Mucosa of stomach (tissue), 1 donor: ENCODE results near the gene TMEM97.

Experiments
- H3K27me3 ChIP-seq: one replicate; pipeline ENCODE4 v1.7.0; 2013; ENCODE audit warnings: mild to moderate bottlenecking, low read length; ENCODE audit not compliant: control insufficient read depth, insufficient read depth
- H3K36me3 ChIP-seq: one replicate; pipeline ENCODE4 v1.7.0; 2013; ENCODE audit warnings: low read length; ENCODE audit not compliant: control insufficient read depth, insufficient read depth
- H3K4me1 ChIP-seq: one replicate; pipeline ENCODE4 v1.7.0; 2013; ENCODE audit warnings: mild to moderate bottlenecking, low read length; ENCODE audit not compliant: control insufficient read depth, insufficient read depth
- H3K4me3 ChIP-seq: one replicate; pipeline ENCODE4 v1.7.0; 2013; ENCODE audit warnings: low read length
- H3K9ac ChIP-seq: one replicate; pipeline ENCODE4 v1.7.0; 2013; ENCODE audit warnings: mild to moderate bottlenecking, low read length, moderate library complexity
- H3K9me3 ChIP-seq: one replicate; pipeline ENCODE4 v1.7.0; 2013; ENCODE audit warnings: mild to moderate bottlenecking, low read length, moderate library complexity; ENCODE audit not compliant: control insufficient read depth
- donor health status: Pancreatic carcinoma.

The TMEM97 gene

DNA sequence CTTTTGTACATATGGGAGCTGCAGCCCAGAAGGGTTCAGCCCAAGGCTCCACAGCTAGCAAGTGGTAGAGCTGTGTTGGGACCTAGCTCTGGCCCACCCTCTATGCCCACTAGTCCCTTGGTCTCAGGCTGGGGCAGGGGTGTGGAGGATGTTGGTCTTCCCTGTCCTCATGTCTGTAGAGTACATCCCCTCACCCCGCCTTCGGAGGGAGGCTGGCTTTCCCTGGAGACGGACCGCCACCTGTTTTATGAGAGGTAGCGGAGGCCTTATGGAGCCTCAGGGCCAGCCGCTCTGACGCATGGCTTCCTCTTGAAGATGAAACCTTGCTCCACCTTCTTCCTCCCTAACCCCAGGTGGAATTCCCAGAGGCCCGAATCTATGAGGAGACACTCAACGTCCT lies 25.0 kb downstream of the TMEM97 start:
- no peaks in the 10 kb centered on the region for H3K4me1 ChIP-seq
- H3K9ac ChIP-seq = no peak overlapping the region
- H3K27me3 ChIP-seq = no peaks in the 10 kb centered on the region
- H3K36me3 ChIP-seq = peaks cover 20% of the 10 kb centered on the region
- H3K4me3 ChIP-seq = no peak overlapping the region
- H3K9me3 ChIP-seq = no peaks in the 10 kb centered on the region

DNA sequence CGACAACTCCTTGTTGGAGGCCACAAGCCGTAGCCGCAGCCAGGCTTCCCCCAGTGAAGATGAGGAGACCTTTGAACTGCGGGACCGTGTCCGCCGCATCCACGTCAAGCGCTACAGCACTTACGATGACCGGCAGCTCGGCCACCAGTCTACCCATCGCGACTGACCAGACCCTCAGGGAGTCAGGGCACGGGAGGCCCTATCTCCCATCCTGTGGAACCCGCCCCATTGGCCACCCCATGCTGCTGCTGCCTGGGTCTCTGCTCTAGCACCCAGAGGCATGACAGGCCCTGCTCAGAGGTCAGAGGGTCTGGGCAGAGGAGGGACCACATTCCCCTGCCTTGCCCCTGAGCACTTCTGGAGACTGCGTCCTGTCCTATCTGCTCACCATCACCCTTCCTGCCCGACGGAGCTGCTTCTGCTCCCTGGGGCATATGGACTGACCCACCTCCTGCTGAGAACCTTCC lies 25.5 kb downstream of the TMEM97 start:
- H3K9ac ChIP-seq = no peak overlapping the region
- H3K36me3 ChIP-seq = peaks cover 20% of the 10 kb centered on the region
- H3K9me3 ChIP-seq = no peaks in the 10 kb centered on the region
- no peak overlapping the region for H3K4me3 ChIP-seq
- H3K4me1 ChIP-seq = no peaks in the 10 kb centered on the region
- H3K27me3 ChIP-seq = no peaks in the 10 kb centered on the region

GRCh38 chr17:28345419-28346198 lies 26.6 kb downstream of the TMEM97 start:
- H3K36me3 ChIP-seq = peaks cover 26% of the 10 kb centered on the region

DNA sequence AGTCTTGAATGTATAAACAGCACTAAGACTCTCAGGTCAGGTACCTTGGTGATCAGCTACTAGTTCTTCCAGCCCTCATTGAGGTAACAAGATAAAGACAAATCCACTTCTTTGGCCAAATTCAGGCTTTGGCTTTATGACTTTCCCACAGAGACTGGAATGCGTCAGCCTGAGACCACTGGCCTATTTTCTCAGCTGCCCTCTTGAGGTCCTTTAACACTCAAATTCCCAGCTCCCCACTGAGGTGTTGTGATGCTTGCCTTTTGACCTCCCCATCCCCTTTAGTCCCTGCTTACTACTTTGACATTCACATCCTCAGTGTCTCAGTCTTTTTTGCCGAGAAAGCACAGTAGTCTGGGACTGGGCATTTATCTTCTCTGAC lies 27.2 kb downstream of the TMEM97 start:
- H3K36me3 ChIP-seq = peaks cover 28% of the 10 kb centered on the region
- H3K4me1 ChIP-seq = no peaks in the 10 kb centered on the region
- no peaks in the 10 kb centered on the region for H3K27me3 ChIP-seq
- H3K9ac ChIP-seq = no peak overlapping the region
- no peaks in the 10 kb centered on the region for H3K9me3 ChIP-seq
- no peak overlapping the region for H3K4me3 ChIP-seq

More at GRCh38 chr17:28345419-28346198, 26.6 kb downstream of the TMEM97 start:
- Histone ChIP-seq H3K9me3 (no peaks in the 10 kb centered on the region), H3K4me1 (no peaks in the 10 kb centered on the region), H3K9ac (no peak overlapping the region), H3K27me3 (no peaks in the 10 kb centered on the region), H3K4me3 (no peak overlapping the region)

- no peak overlapping the region for H3K4me3 ChIP-seq
- no peaks in the 10 kb centered on the region for H3K9me3 ChIP-seq
- H3K4me1 ChIP-seq = no peaks in the 10 kb centered on the region
- H3K27me3 ChIP-seq = no peaks in the 10 kb centered on the region
- peaks cover 26% of the 10 kb centered on the region for H3K36me3 ChIP-seq
- no peak overlapping the region for H3K9ac ChIP-seq
Observed at GRCh38 chr17:28346746-28347246, 27.8 kb downstream of the TMEM97 start.

GRCh38 chr17:28347261-28347891 lies 28.4 kb downstream of the TMEM97 start:
- no peaks in the 10 kb centered on the region for H3K27me3 ChIP-seq
- H3K9ac ChIP-seq = no peak overlapping the region
- H3K4me1 ChIP-seq = no peaks in the 10 kb centered on the region
- peaks cover 24% of the 10 kb centered on the region for H3K36me3 ChIP-seq
- H3K9me3 ChIP-seq = no peaks in the 10 kb centered on the region
- H3K4me3 ChIP-seq = no peak overlapping the region

DNA sequence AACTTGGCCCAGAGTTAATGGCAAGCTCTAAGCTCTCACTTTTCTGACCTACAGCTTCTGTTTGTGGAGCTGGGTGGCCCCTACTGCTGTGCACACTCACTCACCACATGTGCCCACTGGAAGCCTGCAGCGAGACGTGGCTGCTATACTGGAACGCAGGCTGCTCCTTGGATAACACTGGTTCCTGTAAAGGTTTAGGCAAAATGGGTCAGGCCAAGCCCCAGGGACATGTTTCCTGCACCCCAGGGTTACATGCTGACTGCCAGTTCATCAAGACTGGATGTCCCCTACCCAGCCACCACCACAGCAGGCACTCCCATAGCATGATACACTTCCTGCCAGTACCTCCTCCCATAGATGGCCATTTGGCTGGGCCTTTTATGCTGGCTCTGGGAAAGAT lies 30.0 kb downstream of the TMEM97 start:
- no peaks in the 10 kb centered on the region for H3K4me1 ChIP-seq
- H3K36me3 ChIP-seq = peaks cover 33% of the 10 kb centered on the region
- no peak overlapping the region for H3K4me3 ChIP-seq
- no peak overlapping the region for H3K9ac ChIP-seq
- H3K27me3 ChIP-seq = no peaks in the 10 kb centered on the region
- no peaks in the 10 kb centered on the region for H3K9me3 ChIP-seq

DNA sequence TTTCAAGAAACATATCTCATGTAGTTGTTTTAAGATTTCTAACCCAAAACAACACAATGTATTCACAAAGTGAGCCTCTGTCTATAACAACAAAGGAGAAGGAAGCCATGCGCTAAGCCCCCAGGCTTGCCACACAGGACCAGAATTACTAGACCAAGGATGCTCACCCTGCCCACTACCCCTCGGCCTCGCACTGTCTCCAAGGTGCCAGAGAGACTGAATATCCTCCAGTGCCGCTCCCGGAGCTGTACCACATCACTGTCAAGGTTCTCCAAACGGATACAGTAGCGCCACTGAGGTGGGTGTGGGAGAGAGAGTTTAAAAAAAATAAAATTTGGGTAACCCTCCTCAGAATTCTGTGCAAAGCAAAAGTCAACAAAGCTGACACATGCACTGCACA lies 31.3 kb downstream of the TMEM97 start:
- Histone ChIP-seq H3K4me3 (no peak overlapping the region), H3K36me3 (peaks cover 35% of the 10 kb centered on the region), H3K27me3 (no peaks in the 10 kb centered on the region)

GRCh38 chr17:28357061-28357900 lies 38.3 kb downstream of the TMEM97 start, which contains the start of gene POLDIP2:
POLDIP2 (minus strand) TSS chr17:28357527; CDS start chr17:28357448, 79 bp downstream.
- Histone ChIP-seq H3K27me3 (no peaks in the 10 kb centered on the region), H3K4me1 (peaks cover 13% of the 10 kb centered on the region), H3K9me3 (no peaks in the 10 kb centered on the region), H3K9ac (peak within 1 kb of the TSS; percentile 96), H3K36me3 (peaks cover 19% of the 10 kb centered on the region), H3K4me3 (peak within 1 kb of the TSS; percentile 80)

More for the DNA sequence above, 31.3 kb downstream of the TMEM97 start:
- no peak overlapping the region for H3K9ac ChIP-seq
- no peaks in the 10 kb centered on the region for H3K4me1 ChIP-seq
- H3K9me3 ChIP-seq = no peaks in the 10 kb centered on the region

DNA sequence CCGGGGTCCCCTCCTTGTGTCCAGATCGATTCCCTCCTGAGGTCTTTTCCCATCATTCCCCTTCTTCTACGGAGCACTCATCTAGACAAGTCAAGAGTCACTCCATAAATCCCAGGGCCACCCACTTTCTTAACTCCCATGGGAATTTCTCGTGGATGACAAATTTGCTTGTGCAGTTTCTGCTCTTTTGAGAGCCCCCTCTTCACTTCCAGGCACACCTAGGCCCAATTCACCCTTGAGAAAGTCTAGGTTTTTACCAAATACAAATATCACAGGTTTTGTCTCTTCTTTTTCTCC lies 38.8 kb downstream of the TMEM97 start:
- H3K27me3 ChIP-seq = no peaks in the 10 kb centered on the region
- H3K9me3 ChIP-seq = no peaks in the 10 kb centered on the region
- peak overlapping the region; percentile 80 for H3K4me3 ChIP-seq
- H3K9ac ChIP-seq = peak overlapping the region; percentile 96
- peaks cover 13% of the 10 kb centered on the region for H3K4me1 ChIP-seq
- peaks cover 17% of the 10 kb centered on the region for H3K36me3 ChIP-seq

- H3K36me3 ChIP-seq = peaks cover 6% of the 10 kb centered on the region
Observed at GRCh38 chr17:28363186-28363585, 44.2 kb downstream of the TMEM97 start.

More at GRCh38 chr17:28363186-28363585, 44.2 kb downstream of the TMEM97 start:
- Histone ChIP-seq H3K4me3 (no peak overlapping the region), H3K4me1 (peaks cover 4% of the 10 kb centered on the region), H3K9me3 (no peaks in the 10 kb centered on the region), H3K27me3 (no peaks in the 10 kb centered on the region), H3K9ac (no peak overlapping the region)
